ENCODE results near the gene PRAMEF9.
"Not testable (repeated sequence)": the region's sequence is repeated elsewhere in the genome, so short reads cannot be mapped to it uniquely, and the experiment has no call there.

The PRAMEF9 gene

DNA sequence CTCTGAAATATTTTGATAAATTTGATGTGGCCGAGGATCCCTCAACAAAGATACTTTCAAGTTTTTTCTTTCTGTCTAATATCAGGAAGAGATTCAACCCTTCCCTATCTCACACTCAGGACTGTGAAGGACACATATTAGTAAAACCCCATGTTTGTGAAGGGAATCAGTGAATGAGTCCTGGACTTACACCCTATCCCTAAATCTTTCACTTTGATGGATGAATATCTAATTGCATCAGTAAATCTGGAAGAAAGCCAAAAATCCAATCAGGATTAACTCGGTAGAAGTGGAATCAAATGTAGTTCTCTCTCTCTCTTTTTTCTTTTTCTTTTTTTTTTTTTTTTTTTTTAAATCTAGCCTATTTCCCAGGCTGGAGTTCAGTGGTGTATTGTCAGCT lies at the start of gene PRAMEF9:
PRAMEF9 (plus strand) TSS at position 301 of the 400 bp plus-strand sequence. CDS start 3,433 bp downstream, outside the sequence.
- not testable (repeated sequence) for H3K4me3 ChIP-seq (ENCODE audit: low read length)

DNA sequence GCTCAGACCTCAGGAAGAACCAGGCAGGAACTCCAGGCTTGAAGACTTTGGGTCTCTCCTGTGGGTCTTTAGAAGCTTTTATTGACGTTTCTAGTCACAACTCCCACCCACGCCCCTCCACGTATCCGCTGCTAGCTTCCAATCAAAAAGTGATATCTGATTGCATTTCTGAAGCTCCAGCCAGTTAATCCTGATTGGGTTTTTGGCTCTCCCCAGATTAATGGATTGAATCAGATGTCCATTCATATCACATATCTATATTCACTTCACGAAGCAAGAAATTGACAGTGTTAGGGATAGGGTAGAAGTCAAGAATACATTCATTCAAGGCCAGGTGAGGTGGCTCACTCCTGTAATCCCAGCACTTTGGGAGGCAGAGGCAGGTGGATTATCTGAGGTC lies 15.7 kb upstream of the PRAMEF9 start, which contains the start of gene PRAMEF26:
PRAMEF26 (minus strand) TSS at position 101 of the 400 bp plus-strand sequence. CDS start 2,914 bp downstream, outside the sequence.
- not testable (repeated sequence) for H3K4me3 ChIP-seq (ENCODE audit: low read length)

DNA sequence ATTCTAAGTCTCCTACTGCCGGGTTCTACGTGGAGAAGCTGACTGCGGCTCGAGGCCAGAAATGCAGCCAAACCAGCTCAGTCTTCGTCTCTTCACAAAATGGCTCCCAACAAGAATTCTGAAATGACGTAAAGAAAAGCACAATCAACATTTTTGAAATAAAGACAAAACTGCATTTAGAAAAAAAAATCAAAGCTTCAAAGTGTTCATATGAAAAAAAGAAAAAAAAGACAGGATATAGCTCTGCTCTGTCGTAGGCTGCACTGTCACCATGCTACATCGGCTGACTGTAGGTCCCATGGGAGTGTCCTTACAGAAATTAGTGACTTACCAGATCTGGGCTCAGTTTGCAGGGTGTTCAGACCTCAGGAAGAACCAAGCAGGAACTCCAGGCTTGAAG lies 6.1 kb upstream of the PRAMEF9 start, which contains the start of gene HNRNPCL4:
HNRNPCL4 (minus strand) TSS at position 101 of the 400 bp plus-strand sequence. CDS start 164 bp downstream, outside the sequence.
- H3K4me3 ChIP-seq (ENCODE audit: low read length), result not testable (repeated sequence)

DNA sequence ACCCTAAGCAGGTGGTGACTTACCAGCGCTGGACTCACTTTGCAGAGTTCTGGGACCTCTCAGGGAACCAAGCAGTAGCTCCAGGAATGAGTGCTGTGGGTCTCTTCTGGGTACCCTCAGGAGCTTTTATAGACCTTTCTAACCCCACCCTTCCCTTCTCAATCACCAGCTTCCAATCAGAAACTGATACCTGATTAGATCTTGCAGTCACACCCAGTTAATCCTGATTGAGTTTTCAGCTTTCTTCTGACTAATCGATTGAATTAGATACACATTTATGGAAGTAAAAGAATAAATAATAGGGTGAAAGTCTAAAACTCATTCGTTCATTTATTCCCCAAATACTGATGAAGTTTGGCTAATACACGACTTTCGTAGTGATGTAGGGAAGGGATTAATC lies 29.7 kb downstream of the PRAMEF9 start, which contains the start of gene PRAMEF13:
PRAMEF13 (minus strand) TSS at position 101 of the 400 bp plus-strand sequence. CDS start 1,820 bp downstream, outside the sequence.
- not testable (repeated sequence) for H3K4me3 ChIP-seq (ENCODE audit: low read length)

DNA sequence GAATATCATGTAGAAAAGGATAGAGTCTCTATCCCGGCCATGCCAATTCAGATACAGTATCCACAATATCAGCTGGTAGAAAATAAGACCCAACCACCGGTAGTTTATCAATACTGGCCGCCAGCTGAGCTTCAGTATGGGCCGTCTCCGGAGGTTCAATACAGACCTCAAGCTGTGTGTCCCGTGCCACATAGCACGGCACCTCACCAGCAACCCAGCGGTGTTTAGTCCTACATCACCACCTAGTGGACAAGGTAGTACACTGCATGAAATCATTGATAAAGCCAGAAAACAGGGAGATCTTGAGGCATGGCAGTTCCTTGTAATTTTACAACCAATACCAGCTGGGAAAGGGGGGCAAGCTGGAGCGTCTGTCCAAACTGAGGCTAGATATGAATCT lies 37.1 kb downstream of the PRAMEF9 start:
- H3K4me3 ChIP-seq (ENCODE audit: low read length), result not testable (repeated sequence)

DNA sequence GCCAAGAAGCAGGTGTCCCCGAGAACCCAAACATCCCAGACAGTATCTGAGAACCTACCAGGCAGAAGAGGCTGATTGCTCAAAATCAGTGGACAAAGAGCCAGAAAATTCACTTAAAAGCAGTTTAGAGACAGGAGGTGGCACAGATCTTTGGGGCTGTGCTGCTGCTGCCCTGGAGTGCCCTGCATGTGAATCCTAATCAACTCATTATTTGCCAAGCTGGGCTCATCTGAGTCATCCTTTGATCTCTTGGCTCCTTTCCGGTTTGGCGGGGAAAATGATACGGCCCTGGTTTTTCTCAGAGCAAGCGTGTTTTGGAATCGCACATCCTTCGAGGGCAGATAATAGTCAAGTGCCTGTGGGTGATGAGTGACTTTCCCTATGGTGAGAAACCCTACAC lies 45.0 kb downstream of the PRAMEF9 start:
- H3K4me3 ChIP-seq (ENCODE audit: low read length), result not testable (repeated sequence)

DNA sequence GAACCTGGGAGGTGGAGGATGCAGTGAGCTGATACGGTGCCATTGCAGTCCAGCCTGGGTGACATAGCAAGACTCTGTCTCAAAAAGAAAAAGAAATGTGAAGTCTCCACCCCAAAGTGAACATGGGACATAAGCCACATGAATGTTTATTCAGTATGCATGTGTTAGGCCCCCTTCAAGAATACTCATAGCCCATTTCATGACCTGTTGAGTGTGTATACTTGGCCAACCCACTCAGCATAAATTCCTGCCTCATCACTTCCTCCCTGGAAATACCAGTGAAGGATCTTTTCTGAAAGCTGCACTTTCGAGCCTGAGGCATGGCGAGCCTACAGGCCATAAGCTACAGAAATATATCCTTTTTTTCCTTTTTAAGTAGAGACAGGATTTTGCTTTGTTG lies 47.6 kb downstream of the PRAMEF9 start:
- H3K4me3 ChIP-seq (ENCODE audit: low read length), result not testable (repeated sequence)

DNA sequence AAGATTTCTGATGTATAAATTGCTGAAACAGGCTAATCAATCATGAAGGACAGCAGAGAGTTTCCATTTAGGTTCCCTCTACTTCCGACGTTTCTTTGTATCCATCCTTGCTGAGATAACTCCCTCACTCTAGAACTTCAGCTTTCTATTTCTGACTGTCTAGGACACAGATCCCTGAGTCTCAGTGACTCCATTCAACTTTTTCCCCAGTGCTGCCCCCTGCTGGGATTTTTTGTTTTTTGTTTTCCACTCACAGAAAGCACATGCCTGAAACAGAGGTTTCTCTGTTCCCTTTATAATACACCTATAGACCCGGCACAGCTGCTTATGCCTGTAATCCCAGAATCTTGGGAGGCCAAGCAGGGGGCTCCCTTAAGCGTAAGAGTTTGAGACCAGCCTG lies 51.1 kb downstream of the PRAMEF9 start:
- not testable (repeated sequence) for H3K4me3 ChIP-seq (ENCODE audit: low read length)

DNA sequence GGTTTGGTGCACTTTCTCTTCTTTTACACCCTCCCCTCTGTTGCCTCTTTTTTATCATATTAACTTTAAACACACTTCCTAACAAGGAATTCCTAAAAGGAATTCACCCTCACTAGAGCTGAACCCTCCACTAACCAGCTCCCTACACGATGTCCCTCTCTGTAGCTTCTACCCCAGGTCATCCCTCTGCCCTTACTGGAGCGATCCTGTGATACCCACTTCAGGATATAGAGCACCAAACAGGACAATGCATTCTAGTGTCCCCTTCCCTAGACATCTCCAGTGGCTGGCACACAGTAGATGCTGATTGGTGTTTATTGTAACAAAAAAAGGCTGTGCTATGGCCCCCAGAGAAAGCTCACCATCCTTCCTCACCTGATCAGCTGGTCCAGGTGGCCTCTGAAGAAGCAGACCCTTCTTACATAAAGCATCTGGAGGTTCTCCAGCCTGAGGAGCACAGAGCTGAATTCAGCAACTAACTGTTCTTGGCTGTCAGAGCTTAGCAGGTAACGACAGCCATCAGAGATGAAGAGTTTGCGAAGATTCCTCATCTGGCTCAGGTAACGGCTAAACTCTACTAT lies 52.9 kb downstream of the PRAMEF9 start:
- no peak overlapping the region for H3K4me3 ChIP-seq (ENCODE audit: low read length)
- no peak for TF ChIP-seq ZNF274 (IDR thresholded peaks at IDR 0.05; ENCODE audit: low read depth, low read length)

DNA sequence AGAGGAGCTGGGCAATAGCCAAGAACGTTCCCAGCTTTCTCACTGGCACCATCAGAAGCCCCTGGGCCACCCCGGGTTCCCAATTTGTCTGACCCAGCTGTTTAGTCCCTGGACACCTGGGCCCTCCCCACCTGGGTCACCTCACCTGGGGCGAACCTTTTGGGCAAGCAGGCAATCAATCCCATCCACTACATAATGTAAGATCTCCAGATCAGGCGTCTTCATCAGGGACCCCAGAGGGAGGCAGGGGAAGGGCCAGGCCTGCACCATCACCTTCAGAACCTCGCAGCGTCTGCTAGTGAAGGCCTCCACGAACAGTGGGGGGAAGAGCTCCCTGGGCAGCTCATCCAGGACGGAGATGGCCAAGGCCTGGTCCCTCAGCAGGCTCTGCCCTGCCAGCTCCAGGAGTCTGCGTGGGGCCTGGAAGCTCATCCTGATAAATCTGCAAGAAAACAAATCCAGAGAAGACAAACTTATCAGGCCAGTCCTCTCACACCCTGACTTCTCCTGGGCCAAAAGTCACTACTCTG lies 54.1 kb downstream of the PRAMEF9 start, which contains the start of gene PRAMEF18:
PRAMEF18 (minus strand) TSS at position 480 of the 530 bp plus-strand sequence; CDS start at position 432, 48 bp downstream.
- H3K4me3 ChIP-seq (ENCODE audit: low read length), result not testable (repeated sequence)

DNA sequence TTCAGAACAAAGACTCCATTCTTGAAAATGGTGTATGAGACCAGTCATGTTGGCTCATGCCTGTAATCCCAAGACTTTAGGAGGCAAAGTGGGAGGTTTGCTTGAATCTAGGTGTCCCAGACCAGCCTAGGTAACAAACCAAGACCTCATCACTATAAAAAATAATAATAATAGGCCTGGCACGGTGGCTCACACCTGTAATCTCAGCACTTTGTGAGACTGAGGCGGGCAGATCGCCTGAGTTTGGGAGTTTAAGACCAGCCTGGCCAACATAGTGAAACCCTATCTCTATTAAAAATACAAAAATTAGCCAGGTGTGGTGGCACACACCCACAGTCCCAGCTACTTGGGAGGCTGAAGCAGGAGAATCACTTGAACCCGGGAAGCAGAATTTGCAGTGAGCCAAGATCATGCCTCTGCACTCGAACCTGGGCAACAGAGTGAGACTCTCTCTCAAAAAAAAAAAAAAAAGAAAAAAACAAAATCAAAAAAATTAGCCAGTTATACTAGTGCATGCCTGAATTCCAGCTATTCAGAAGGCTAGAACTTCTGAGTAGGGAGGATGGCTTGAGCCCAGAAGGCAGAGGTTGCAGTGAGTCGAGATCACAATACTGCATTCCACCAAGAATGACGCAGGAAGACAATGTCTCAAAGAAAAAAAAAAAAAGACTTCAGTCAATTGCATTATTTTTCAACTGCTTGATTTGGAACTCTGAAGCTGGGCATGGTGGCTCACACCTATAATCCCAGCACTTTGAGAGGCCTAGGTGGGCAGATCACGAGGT lies 55.8 kb downstream of the PRAMEF9 start:
- H3K4me3 ChIP-seq (ENCODE audit: low read length), result not testable (repeated sequence)

DNA sequence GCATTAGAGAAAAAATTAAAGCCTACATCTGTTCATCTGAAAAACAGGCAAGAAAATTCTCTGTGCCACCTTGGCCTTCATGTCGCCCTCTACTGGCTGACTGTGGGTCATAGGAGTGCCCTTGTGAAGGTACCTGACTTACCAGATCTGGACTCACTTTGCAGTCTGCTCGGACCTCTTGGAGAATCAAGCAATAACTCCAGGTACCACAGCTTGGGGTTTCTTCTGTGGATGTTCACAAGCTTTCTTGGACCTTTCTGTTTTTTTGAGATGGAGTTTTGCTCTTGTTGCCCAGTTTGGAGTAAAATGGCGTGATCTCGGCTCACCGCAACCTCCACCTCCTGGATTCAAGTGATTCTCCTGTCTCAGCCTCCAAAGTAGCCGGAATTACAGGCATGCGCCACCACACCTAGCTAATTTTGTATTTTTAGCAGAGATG lies 56.7 kb downstream of the PRAMEF9 start:
- TF ChIP-seq ZNF274 (IDR thresholded peaks at IDR 0.05; ENCODE audit: low read depth, low read length), result no peak
- H3K4me3 ChIP-seq (ENCODE audit: low read length), result no peak overlapping the region
